ENCODE results near the gene KAZN.

The KAZN gene

GRCh38 chr1:15104768-15105167, 506.3 kb downstream of the KAZN start:
- no peak for TF ChIP-seq POLR2A (IDR thresholded peaks at IDR 0.05; ENCODE audit: low read depth, low read length)
- DNase-seq (ENCODE audit: insufficient read length, low spot score) (no peak), FAIRE-seq (no peak)

- DNase-seq (ENCODE audit: insufficient read length, low spot score) (no peak), FAIRE-seq (no peak)
- TF ChIP-seq POLR2A (IDR thresholded peaks at IDR 0.05; ENCODE audit: low read depth, low read length), result no peak
These were observed 508.1 kb downstream of the KAZN start for GRCh38 chr1:15106608-15107007.

- no peak for DNase-seq (ENCODE audit: insufficient read length, low spot score)
- no peak for TF ChIP-seq POLR2A (IDR thresholded peaks at IDR 0.05; ENCODE audit: low read depth, low read length)
- no peak for FAIRE-seq
These were observed 508.7 kb downstream of the KAZN start for GRCh38 chr1:15107058-15107687.

- FAIRE-seq, result no peak
- TF ChIP-seq POLR2A (IDR thresholded peaks at IDR 0.05; ENCODE audit: low read depth, low read length), result no peak
- no peak for DNase-seq (ENCODE audit: insufficient read length, low spot score)
These were observed 509.4 kb downstream of the KAZN start for GRCh38 chr1:15107911-15108310.

GRCh38 chr1:15110128-15110866, 511.8 kb downstream of the KAZN start:
- DNase-seq (ENCODE audit: insufficient read length, low spot score), result peak; percentile 15
- no peak for TF ChIP-seq POLR2A (IDR thresholded peaks at IDR 0.05; ENCODE audit: low read depth, low read length)
- FAIRE-seq, result no peak

DNA sequence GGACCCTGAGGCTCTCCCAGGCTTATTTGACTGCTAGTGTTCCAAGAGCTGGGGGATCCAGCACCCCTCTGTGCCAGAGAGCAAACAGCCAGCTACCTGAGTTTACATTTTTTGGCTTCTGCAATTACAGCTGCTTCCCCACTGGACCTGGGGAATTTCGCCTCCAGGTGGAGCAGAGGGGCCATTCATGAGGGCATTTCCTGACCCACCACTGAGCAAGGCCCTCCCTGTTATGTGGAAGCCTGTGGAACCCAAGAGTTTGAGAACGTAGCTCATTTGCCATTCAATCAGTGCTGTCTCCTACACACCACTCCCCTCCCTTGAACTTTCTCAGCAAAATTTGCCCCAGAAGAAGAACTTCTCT, 512.4 kb downstream of the KAZN start:
- no peak for TF ChIP-seq POLR2A (IDR thresholded peaks at IDR 0.05; ENCODE audit: low read depth, low read length)
- no peak for FAIRE-seq
- DNase-seq (ENCODE audit: insufficient read length, low spot score), result no peak

- DNase-seq (ENCODE audit: insufficient read length, low spot score) (no peak), FAIRE-seq (no peak)
- TF ChIP-seq POLR2A (IDR thresholded peaks at IDR 0.05; ENCODE audit: low read depth, low read length), result no peak
These were observed 514.7 kb downstream of the KAZN start for GRCh38 chr1:15113146-15113545.

- DNase-seq (ENCODE audit: insufficient read length, low spot score) (no peak), FAIRE-seq (no peak)
- no peak for TF ChIP-seq POLR2A (IDR thresholded peaks at IDR 0.05; ENCODE audit: low read depth, low read length)
These were observed 516.4 kb downstream of the KAZN start for GRCh38 chr1:15114884-15115283.

DNA sequence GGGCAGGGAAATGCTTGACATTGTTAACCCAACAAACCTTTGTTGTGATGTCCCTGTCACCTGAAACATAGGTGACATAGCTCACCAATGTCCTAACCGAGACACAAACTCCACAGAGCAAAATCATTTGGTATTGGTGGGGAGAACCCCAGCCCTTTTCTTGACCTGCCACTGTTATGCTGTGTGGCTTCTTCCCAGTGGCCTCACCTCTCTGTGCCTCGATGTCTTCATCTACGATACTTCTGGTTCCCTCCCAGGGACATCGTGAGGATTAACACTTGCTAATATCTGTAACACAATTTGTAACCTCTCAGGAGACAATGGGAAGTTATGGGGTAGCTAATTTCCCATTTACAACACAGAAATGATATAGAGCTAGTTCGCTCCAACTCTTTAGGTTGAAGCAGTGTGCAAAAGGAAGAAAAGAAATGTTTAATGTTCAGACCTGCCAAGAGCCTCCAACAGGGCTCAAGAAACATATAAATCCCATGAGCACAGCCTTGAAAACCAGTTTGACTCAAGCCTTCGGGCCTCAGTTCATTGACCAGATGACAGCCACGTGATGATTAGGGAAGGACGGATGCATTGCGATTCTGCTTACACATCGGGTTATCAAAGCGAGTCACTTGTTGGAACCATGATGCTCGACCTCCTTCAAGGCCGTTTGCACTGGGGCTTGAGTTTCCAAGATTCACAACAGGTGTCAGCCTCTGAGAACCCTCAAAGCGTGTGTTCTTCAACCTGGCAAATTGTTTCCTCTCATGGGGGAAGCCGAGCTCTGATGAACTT, 517.3 kb downstream of the KAZN start:
- FAIRE-seq, result no peak
- TF ChIP-seq POLR2A (IDR thresholded peaks at IDR 0.05; ENCODE audit: low read depth, low read length), result no peak
- no peak for DNase-seq (ENCODE audit: insufficient read length, low spot score)

DNA sequence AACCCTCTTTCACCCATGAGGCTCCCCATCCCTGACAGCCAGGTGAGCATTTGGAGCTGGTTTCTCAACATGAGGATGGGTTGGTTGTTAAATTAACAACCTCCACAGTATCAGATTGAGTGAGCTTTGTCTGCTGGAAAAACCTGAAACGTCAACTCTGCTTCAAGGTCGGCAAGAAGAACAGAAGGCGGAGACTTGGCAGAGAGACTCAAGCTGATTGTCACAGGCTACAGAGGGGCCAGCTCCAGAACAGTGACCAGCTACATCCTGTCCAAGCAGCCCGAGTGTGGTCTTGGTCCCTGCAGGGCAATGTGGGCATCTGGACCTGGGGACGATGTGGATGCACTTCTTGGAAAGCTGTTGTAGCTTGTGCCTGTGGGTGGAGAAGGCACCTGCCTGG, 518.5 kb downstream of the KAZN start:
- TF ChIP-seq POLR2A (IDR thresholded peaks at IDR 0.05; ENCODE audit: low read depth, low read length), result no peak
- DNase-seq (ENCODE audit: insufficient read length, low spot score) (no peak), FAIRE-seq (no peak)

DNA sequence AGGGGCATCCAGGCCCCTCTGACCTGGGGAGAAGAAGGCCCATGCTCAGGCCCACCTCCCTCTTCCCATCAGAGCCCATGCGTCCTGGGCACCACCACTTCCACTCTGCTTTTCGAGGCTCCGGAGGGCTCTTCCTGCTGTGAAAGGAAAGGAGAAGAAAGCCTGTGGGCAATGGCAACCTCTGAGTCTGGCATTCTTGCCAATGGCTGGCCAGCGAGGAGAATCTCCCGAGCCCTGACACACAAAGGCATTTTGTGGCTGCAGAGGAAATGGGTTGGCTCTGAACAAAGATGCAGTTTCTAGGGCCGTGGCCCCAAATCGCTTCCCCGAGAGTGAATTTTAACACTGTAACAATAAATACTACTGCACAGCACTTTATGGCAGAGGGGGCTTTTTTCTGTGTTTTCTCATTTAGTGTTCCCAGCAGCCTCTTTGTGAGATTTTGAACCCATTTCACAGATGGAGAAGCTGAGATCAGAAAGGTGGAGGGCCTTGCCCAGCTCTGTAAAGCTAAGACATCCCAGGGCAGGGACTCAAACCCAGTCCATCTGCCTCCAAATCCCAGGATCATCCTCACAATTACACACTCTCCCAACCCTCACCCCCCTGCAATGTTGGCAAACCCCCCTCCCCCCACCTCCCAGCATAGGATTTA, 519.3 kb downstream of the KAZN start:
- FAIRE-seq (no peak), DNase-seq (ENCODE audit: insufficient read length, low spot score) (no peak)
- no peak for TF ChIP-seq POLR2A (IDR thresholded peaks at IDR 0.05; ENCODE audit: low read depth, low read length)

DNA sequence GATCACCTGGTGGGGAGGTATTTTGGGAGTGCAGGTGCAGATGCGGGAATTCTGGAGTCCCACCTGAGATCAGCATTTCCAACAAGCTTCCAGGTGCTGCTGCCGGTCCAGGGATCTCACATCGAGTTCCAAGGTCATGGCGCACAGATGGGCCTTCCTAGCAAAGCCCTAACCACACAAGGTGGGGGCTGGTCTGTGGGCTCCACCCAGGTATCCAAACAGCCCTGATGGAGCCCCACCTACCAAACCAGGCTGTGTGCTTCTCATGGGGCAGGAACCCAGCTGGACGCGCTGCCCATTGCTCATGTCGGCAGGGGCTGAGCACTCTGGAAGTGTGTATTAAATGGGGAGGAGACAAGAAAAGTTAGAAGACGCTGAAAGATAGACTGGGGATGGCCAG, 520.1 kb downstream of the KAZN start:
- no peak for TF ChIP-seq POLR2A (IDR thresholded peaks at IDR 0.05; ENCODE audit: low read depth, low read length)
- DNase-seq (ENCODE audit: insufficient read length, low spot score) (no peak), FAIRE-seq (no peak)

GRCh38 chr1:15120251-15120945, 521.9 kb downstream of the KAZN start:
- DNase-seq (ENCODE audit: insufficient read length, low spot score) (no peak), FAIRE-seq (no peak)
- no peak for TF ChIP-seq POLR2A (IDR thresholded peaks at IDR 0.05; ENCODE audit: low read depth, low read length)

GRCh38 chr1:15122331-15122730, 523.8 kb downstream of the KAZN start:
- DNase-seq (ENCODE audit: insufficient read length, low spot score) (no peak), FAIRE-seq (no peak)

More at GRCh38 chr1:15122331-15122730, 523.8 kb downstream of the KAZN start:
- no peak for TF ChIP-seq POLR2A (IDR thresholded peaks at IDR 0.05; ENCODE audit: low read depth, low read length)

Data from H54 (cell line).